Vagina (tissue), 2 donors: Measurements from ENCODE around the gene POU2F1. TPM values are rescaled to one million over a fixed set of nuclear protein-coding genes. Genes with fewer than 3 reads are reported as not detected.
"Not testable (repeated sequence)": the region's sequence is repeated elsewhere in the genome, so short reads cannot be mapped to it uniquely, and the experiment has no call there.

ENCODE experiments used
- DNase-seq, 2 donors: peaks; one replicate each; pipeline ENCODE4 v3.0.0-alpha.2; 2017; ENCODE audit errors: extremely low spot score in 2 of 2
- H3K27ac ChIP-seq: fragments of 200-600 bp; sonication (generic); one replicate; pipeline ENCODE4 v1.5.1; 2019
- H3K27me3 ChIP-seq: fragments of 200-600 bp; sonication (generic); one replicate; pipeline ENCODE4 v1.5.1; 2019
- H3K36me3 ChIP-seq, 2 donors: fragments of 200-600 bp; sonication (generic); one replicate each; pipeline ENCODE4 v1.5.1; 2017 to 2019
- H3K4me1 ChIP-seq: fragments of 200-600 bp; sonication (generic); one replicate; pipeline ENCODE4 v1.5.1; 2019
- H3K4me3 ChIP-seq, 2 donors: fragments of 200-600 bp; sonication (generic); 1 replicate in 1 of 2; 2 replicates in 1 of 2; pipeline ENCODE4 v1.5.1; 2016 to 2019
- H3K9me3 ChIP-seq: fragments of 200-600 bp; sonication (generic); one replicate; pipeline ENCODE4 v1.5.1; 2019
- POLR2A ChIP-seq, 2 donors: fragments of 450-650 bp; IDR thresholded peaks; one replicate each; pipeline ENCODE4 v1.6.1; 2017; ENCODE audit warnings: antibody characterized with exemption in 2 of 2, mild to moderate bottlenecking in 2 of 2, moderate library complexity in 2 of 2
- POLR2AphosphoS5 ChIP-seq, 2 donors: sonication (generic); formaldehyde crosslinking; IDR thresholded peaks; one replicate each; pipeline ENCODE4 v1.9.0; 2017; ENCODE audit warnings: antibody characterized with exemption in 2 of 2, mild to moderate bottlenecking in 2 of 2, low read depth in 1 of 2; ENCODE audit not compliant: insufficient read depth in 1 of 2
- intact Hi-C: fragments of 100-400 bp; cut with DNase I; formaldehyde crosslinking; loops from one replicate; pipeline ENCODE4 v1.15.1; 2023
- total RNA-seq: library from RNA; depleted of rRNA; stranded (reverse); fragments of >200 nt; gene quantifications from one replicate; pipeline ENCODE4 v1.2.3, GENCODE V29; 2016
- TF ChIP-seq, protein P1 (sequence below), 3 experiments: fragments of 450-650 bp in 2 of 3; fragments of 200-600 bp in 1 of 3; sonication (generic) in 1 of 3; IDR thresholded peaks; one replicate each; pipeline ENCODE4 v1.5.1; 2017 to 2019; ENCODE audit warnings: antibody characterized with exemption in 3 of 3, mild to moderate bottlenecking in 2 of 3, moderate library complexity in 2 of 3

Gene POU2F1
- total RNA-seq, 1 donor from 2014 or later, result 10.8 TPM

DNA sequence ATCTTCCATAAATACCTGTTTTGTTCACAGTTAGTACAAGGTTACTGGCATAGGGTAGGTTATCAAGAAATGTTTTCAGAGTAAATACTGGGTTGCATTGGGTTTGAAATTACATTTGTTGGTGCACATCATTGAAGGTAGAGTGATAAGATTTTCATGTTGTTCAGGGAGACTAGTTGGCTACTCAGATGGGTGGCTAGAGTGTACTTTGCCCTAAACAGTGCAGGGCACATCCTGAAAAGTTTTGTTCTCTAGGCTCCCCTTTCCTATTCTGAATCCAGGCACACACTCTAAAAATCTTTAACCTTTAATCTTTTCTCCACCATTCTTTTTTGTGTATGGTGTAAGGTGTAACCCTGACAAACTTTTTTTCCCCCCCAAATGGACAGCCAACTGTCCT is 18.0 kb downstream of the POU2F1 start:
- intact Hi-C loops, result loop anchor here (10.0 kb wide), 1 partner anchor 364 kb away; the partner anchor contains the start of gene TADA1
- no peak overlapping the region for H3K27ac ChIP-seq
- H3K27me3 ChIP-seq, result no peaks in the 10 kb centered on the region
- H3K4me3 ChIP-seq, result no peak overlapping the region
- H3K4me1 ChIP-seq, result peaks cover 19% of the 10 kb centered on the region
- TF ChIP-seq POLR2AphosphoS5 (IDR thresholded peaks at IDR 0.05; ENCODE audit: insufficient read depth in 1 of 2, low read depth in 1 of 2), result no peak
- TF ChIP-seq, protein P1, sequence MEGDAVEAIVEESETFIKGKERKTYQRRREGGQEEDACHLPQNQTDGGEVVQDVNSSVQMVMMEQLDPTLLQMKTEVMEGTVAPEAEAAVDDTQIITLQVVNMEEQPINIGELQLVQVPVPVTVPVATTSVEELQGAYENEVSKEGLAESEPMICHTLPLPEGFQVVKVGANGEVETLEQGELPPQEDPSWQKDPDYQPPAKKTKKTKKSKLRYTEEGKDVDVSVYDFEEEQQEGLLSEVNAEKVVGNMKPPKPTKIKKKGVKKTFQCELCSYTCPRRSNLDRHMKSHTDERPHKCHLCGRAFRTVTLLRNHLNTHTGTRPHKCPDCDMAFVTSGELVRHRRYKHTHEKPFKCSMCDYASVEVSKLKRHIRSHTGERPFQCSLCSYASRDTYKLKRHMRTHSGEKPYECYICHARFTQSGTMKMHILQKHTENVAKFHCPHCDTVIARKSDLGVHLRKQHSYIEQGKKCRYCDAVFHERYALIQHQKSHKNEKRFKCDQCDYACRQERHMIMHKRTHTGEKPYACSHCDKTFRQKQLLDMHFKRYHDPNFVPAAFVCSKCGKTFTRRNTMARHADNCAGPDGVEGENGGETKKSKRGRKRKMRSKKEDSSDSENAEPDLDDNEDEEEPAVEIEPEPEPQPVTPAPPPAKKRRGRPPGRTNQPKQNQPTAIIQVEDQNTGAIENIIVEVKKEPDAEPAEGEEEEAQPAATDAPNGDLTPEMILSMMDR (IDR thresholded peaks at IDR 0.05), result no peak
- no peak for TF ChIP-seq POLR2A (IDR thresholded peaks at IDR 0.05)
- no peak for DNase-seq
- H3K36me3 ChIP-seq, result no peaks in the 10 kb centered on the region
- H3K9me3 ChIP-seq, result no peaks in the 10 kb centered on the region

DNA sequence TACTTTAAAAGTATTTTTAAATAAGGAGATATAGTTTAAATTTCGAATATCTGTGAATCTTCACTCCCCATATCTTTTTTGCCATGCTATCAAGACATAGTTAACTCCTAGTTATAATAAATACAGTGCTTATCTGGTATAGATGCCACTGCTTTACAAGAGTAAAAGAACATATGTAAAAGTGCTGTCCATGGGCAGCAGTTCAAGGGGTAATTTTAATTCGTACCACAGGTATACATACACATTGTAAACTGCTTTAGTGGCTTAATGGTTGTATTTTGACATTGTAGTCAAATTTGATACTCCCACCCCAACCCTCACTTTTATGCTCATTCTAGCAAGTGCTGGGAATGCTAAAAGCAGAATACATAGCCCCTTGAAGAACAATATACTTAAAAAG is 18.6 kb downstream of the POU2F1 start:
- TF ChIP-seq, protein P1 (IDR thresholded peaks at IDR 0.05), result no peak
- no peak for TF ChIP-seq POLR2AphosphoS5 (IDR thresholded peaks at IDR 0.05; ENCODE audit: insufficient read depth in 1 of 2, low read depth in 1 of 2)
- no peak for TF ChIP-seq POLR2A (IDR thresholded peaks at IDR 0.05)
- DNase-seq, result no peak
- H3K4me1 ChIP-seq, result peaks cover 16% of the 10 kb centered on the region
- no peaks in the 10 kb centered on the region for H3K27me3 ChIP-seq
- no peaks in the 10 kb centered on the region for H3K9me3 ChIP-seq
- H3K36me3 ChIP-seq, result no peaks in the 10 kb centered on the region
- H3K27ac ChIP-seq, result no peak overlapping the region
- no peak overlapping the region for H3K4me3 ChIP-seq
- intact Hi-C loops, result loop anchor here (10.0 kb wide), 1 partner anchor 364 kb away; the partner anchor contains the start of gene TADA1

DNA sequence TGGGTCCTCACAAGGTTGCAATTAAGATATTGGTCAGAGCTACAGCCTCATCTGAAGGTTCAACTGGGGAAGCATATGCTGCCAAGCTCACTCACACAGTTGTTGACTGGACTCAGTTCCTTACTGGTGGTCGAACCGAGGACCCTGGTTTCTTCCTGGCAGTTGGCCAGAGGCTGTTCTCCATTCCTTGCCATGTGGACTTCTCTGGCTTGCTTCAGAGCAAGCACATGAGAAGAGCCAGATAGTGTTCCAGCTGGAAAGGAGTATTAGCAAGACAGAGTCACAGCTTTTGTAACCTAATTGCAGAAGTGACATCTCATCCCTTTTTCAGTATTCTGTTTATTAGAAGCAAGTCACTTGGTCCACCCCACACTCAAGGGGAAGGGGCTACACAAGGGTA is 23.6 kb downstream of the POU2F1 start:
- Histone ChIP-seq H3K4me3 (no peak overlapping the region), H3K9me3 (no peaks in the 10 kb centered on the region), H3K27ac (no peak overlapping the region), H3K4me1 (no peaks in the 10 kb centered on the region), H3K27me3 (no peaks in the 10 kb centered on the region), H3K36me3 (no peaks in the 10 kb centered on the region)
- TF ChIP-seq POLR2A (IDR thresholded peaks at IDR 0.05), result no peak
- TF ChIP-seq, protein P1 (IDR thresholded peaks at IDR 0.05), result no peak
- no peak for TF ChIP-seq POLR2AphosphoS5 (IDR thresholded peaks at IDR 0.05; ENCODE audit: insufficient read depth in 1 of 2, low read depth in 1 of 2)
- no peak for DNase-seq
- intact Hi-C loops, result no loop called here

DNA sequence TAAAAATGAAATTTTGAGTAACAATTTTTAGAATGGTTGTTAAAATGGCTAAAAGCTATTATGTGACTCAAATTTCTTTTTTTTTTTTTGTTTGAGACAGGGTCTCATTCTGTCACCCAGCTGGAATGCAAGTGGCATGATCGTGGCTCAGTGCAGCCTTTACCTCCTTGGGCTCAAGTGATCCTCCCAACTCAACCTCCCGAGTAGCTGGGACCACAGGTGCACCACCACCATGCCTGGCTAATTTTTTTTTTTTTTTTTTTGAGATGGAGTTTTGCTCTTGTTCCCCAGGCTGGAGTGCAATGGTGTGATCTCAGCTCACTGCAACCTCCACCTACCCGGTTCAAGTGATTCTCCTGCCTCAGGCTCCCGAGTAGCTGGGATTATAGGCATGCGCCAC is 24.5 kb downstream of the POU2F1 start:
- H3K27me3 ChIP-seq, H3K4me3 ChIP-seq, H3K4me1 ChIP-seq, H3K27ac ChIP-seq, DNase-seq, H3K9me3 ChIP-seq, H3K36me3 ChIP-seq, intact Hi-C loops: not testable (repeated sequence)

DNA sequence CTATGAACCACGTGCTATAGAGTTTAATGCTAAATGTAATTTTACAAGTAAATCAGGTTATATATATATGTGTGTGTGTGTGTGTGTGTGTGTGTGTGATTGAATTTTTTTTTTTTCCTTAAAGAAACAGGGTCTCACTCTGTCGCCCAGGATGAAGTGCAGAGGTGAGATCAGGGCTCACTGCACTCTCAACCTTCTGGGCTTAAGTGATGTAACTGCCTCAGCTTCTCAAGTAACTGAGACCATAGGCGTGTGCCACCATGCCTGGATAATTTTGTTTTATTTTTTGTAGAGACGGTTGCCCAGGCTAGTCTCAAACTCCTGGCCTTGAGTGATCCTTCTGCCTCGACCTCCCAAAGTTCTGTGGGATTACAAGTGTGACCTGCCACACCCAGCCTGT is 26.3 kb downstream of the POU2F1 start:
- Histone ChIP-seq H3K4me3 (no peak overlapping the region), H3K36me3 (no peaks in the 10 kb centered on the region), H3K27ac (no peak overlapping the region), H3K27me3 (no peaks in the 10 kb centered on the region), H3K4me1 (no peaks in the 10 kb centered on the region), H3K9me3 (no peaks in the 10 kb centered on the region)
- DNase-seq, result no peak
- intact Hi-C loops, result no loop called here
- TF ChIP-seq POLR2A (IDR thresholded peaks at IDR 0.05) (no peak), POLR2AphosphoS5 (IDR thresholded peaks at IDR 0.05; ENCODE audit: insufficient read depth in 1 of 2, low read depth in 1 of 2) (no peak)
- TF ChIP-seq, protein P1 (IDR thresholded peaks at IDR 0.05), result no peak

DNA sequence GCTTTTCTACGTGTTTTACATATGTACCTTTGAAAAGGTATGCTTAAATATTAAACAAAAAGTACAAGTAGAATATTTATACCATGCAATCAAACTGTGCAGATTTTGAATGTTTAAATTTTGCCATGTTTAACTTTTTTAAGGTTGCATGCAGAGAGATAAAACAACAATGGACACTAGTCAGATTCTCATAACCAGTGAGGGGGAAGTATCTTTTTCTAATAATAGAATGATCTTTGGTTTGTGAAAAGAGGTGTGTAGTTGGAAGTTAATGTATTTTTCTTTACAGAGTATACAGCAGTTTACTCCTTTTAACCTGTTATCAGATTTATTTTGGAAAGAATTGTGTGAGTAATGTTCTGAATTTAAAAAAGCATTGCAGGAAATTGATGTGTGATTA is 27.1 kb downstream of the POU2F1 start:
- Histone ChIP-seq H3K4me3 (no peak overlapping the region), H3K36me3 (no peaks in the 10 kb centered on the region), H3K9me3 (no peaks in the 10 kb centered on the region), H3K27me3 (no peaks in the 10 kb centered on the region), H3K4me1 (no peaks in the 10 kb centered on the region), H3K27ac (no peak overlapping the region)
- intact Hi-C loops, result no loop called here
- no peak for DNase-seq
- no peak for TF ChIP-seq POLR2AphosphoS5 (IDR thresholded peaks at IDR 0.05; ENCODE audit: insufficient read depth in 1 of 2, low read depth in 1 of 2)
- TF ChIP-seq POLR2A (IDR thresholded peaks at IDR 0.05), result no peak
- TF ChIP-seq, protein P1 (IDR thresholded peaks at IDR 0.05), result no peak
